Measurements from ENCODE around the gene DES. TPM values are rescaled to one million over a fixed set of nuclear protein-coding genes. Genes with fewer than 3 reads are reported as not detected.
"Not testable (repeated sequence)": the region's sequence is repeated elsewhere in the genome, so short reads cannot be mapped to it uniquely, and the experiment has no call there.

DES gene
- polyA plus RNA-seq, 1 experiment, result 7.0 TPM

- Histone ChIP-seq H3K36me3 (ENCODE audit: control insufficient read depth, insufficient read depth, low read length) (no peaks in the 10 kb centered on the region), H3K27me3 (ENCODE audit: control insufficient read depth, insufficient read depth, low read length) (no peaks in the 10 kb centered on the region), H3K4me3 (ENCODE audit: low read depth, low read length) (no peak overlapping the region)
- DNase-seq (ENCODE audit: low read depth), result no peak
- TF ChIP-seq CTCF (IDR thresholded peaks at IDR 0.05; ENCODE audit: insufficient read depth, low read depth, low read length), result no peak
- POLR2A ChIA-PET, result no interaction called here
- CTCF ChIA-PET, result interaction anchor here (0.7 to 7.3 kb wide), 24 partner anchors 11 to 136 kb away, joined by 3 to 291 read pairs (median 8); partner anchors contain the start of genes DNPEP, GMPPA and SPEG
These were observed 13.8 kb upstream of the DES start for GRCh38 chr2:219404291-219404910.

DNA sequence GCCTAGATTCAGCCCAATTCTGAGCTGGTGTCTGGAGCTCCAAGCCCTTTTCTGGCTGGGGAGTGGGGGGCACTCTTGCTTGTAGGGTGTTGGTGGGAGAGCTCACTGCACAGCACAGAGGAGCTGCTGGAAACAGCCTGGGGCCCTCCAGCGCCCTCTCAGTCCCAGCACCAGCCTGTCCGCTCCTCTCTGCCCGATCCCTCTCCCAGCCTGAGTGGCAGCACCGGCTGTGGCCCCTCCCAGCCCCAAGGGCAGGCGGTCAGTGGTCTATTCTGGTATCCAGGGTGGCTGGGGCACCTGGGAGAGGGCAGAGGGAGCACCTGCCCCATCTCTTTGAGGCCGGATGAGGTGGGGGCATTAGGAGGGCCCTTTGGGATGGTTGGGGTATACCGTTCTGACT, 13.2 kb upstream of the DES start:
- H3K27me3 ChIP-seq (ENCODE audit: control insufficient read depth, insufficient read depth, low read length), result no peaks in the 10 kb centered on the region
- H3K36me3 ChIP-seq (ENCODE audit: control insufficient read depth, insufficient read depth, low read length), result no peaks in the 10 kb centered on the region
- H3K4me3 ChIP-seq (ENCODE audit: low read depth, low read length), result no peak overlapping the region
- CTCF ChIA-PET, result interaction anchor here (0.6 to 7.3 kb wide), 16 partner anchors 11 to 136 kb away, joined by 3 to 291 read pairs (median 6); partner anchors contain the start of genes DNPEP, GMPPA and SPEG
- POLR2A ChIA-PET, result no interaction called here
- no peak for TF ChIP-seq CTCF (IDR thresholded peaks at IDR 0.05; ENCODE audit: insufficient read depth, low read depth, low read length)
- DNase-seq (ENCODE audit: low read depth), result no peak

- POLR2A ChIA-PET, result no interaction called here
- H3K27me3 ChIP-seq (ENCODE audit: control insufficient read depth, insufficient read depth, low read length), result no peaks in the 10 kb centered on the region
- H3K36me3 ChIP-seq (ENCODE audit: control insufficient read depth, insufficient read depth, low read length), result no peaks in the 10 kb centered on the region
- no peak overlapping the region for H3K4me3 ChIP-seq (ENCODE audit: low read depth, low read length)
- CTCF ChIA-PET, result interaction anchor here (0.6 to 7.3 kb wide), 10 partner anchors 11 to 135 kb away, joined by 3 to 291 read pairs (median 25); partner anchors contain the start of genes DNPEP and GMPPA
- TF ChIP-seq CTCF (IDR thresholded peaks at IDR 0.05; ENCODE audit: insufficient read depth, low read depth, low read length), result peak; percentile 24; the same call in 1 of the 2 replicates
- DNase-seq (ENCODE audit: low read depth), result no peak
These were observed 12.7 kb upstream of the DES start for GRCh38 chr2:219405451-219405850.

DNA sequence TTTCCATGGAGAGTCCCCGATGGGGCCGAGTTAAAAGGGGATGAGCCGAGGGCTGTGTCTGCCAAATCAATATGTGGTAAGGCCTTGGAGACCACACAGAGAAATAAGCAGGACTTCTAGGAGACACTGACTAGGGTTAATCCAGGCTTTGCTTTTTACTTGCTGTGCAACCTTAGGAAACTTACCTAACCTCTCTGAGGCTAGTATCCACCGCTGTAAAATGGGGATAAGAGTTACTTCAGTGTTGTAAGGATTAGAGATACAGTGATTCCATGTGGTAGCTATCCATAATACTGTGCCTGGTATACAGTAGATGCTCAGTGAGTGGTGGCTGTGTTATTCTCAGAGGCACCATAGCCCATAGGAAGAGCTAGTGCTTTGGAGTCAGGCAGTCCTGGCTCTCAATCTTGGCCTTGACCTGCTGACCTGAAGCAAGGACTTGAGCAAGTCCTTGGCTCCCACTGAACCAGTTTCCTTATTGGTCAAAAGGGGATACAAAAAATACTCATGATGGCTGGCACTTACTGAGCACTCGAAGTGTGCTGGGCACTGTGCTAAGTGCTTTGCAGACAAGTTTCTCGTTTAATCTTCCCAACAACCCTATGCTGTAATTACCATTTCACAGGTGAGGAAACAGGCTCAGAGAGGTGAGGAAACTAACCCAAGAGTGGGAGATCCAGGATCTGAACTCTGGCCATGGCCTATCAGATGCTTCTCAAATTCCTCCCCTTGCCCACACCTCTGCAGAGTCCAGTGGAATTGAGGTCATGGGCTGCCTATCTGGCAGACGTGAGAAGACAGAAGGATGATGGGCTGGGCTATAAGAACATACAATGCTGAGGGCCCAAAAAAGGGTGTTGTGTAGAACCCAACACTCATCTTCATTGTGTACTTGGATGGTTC, 12.0 kb upstream of the DES start:
- TF ChIP-seq CTCF (IDR thresholded peaks at IDR 0.05; ENCODE audit: insufficient read depth, low read depth, low read length), result no peak
- POLR2A ChIA-PET, result interaction anchor here (1.0 kb wide), 1 partner anchor 47 kb away, joined by 4 read pairs; no protein-coding TSS in a partner anchor
- H3K4me3 ChIP-seq (ENCODE audit: low read depth, low read length), result no peak overlapping the region
- no peak for DNase-seq (ENCODE audit: low read depth)
- no peaks in the 10 kb centered on the region for H3K36me3 ChIP-seq (ENCODE audit: control insufficient read depth, insufficient read depth, low read length)
- CTCF ChIA-PET, result interaction anchor here (0.7 to 7.3 kb wide), 7 partner anchors 11 to 134 kb away, joined by 3 to 291 read pairs (median 6); a partner anchor contains a TSS
- no peaks in the 10 kb centered on the region for H3K27me3 ChIP-seq (ENCODE audit: control insufficient read depth, insufficient read depth, low read length)

GRCh38 chr2:219406861-219407230, 11.3 kb upstream of the DES start:
- Histone ChIP-seq H3K4me3 (ENCODE audit: low read depth, low read length) (no peak overlapping the region), H3K36me3 (ENCODE audit: control insufficient read depth, insufficient read depth, low read length) (no peaks in the 10 kb centered on the region), H3K27me3 (ENCODE audit: control insufficient read depth, insufficient read depth, low read length) (no peaks in the 10 kb centered on the region)
- DNase-seq (ENCODE audit: low read depth), result peak; percentile 86
- no peak for TF ChIP-seq CTCF (IDR thresholded peaks at IDR 0.05; ENCODE audit: insufficient read depth, low read depth, low read length)
- ChIA-PET CTCF (interaction anchor here (0.7 to 7.3 kb wide), 5 partner anchors 10 to 120 kb away, joined by 3 to 291 read pairs (median 3); no protein-coding TSS in a partner anchor), POLR2A (interaction anchor here (1.0 kb wide), 1 partner anchor 46 kb away, joined by 4 read pairs; no protein-coding TSS in a partner anchor)

- H3K27me3 ChIP-seq (ENCODE audit: control insufficient read depth, insufficient read depth, low read length); DNase-seq (ENCODE audit: low read depth); H3K36me3 ChIP-seq (ENCODE audit: control insufficient read depth, insufficient read depth, low read length); H3K4me3 ChIP-seq (ENCODE audit: low read depth, low read length): not testable (repeated sequence)
- ChIA-PET POLR2A (interaction anchor here (0.6 to 1.0 kb wide), 2 partner anchors 46 to 54 kb away, joined by 3 to 4 read pairs; no protein-coding TSS in a partner anchor), CTCF (interaction anchor here (0.7 to 7.3 kb wide), 7 partner anchors 9 to 123 kb away, joined by 3 to 291 read pairs (median 4); no protein-coding TSS in a partner anchor)
These were observed 10.8 kb upstream of the DES start for GRCh38 chr2:219407343-219407742.

Data from BJ (cell line).